H1 (cell line): ENCODE results near the gene PDE4B. TPM values are rescaled to one million over a fixed set of nuclear protein-coding genes. Genes with fewer than 3 reads are reported as not detected.

Experiments
- MAFK ChIP-seq: IDR thresholded peaks from 2 replicates; pipeline ENCODE4 v1.6.1; 2012; ENCODE audit warnings: low read depth, mild to moderate bottlenecking, improper control_type of control experiment, low read length
- RBBP5 ChIP-seq: IDR thresholded peaks from 2 replicates; pipeline ENCODE4 v1.7.1; 2012; ENCODE audit warnings: low read depth, mild to moderate bottlenecking, inconsistent platforms, low read length, moderate library complexity, borderline replicate concordance
- TCF12 ChIP-seq: IDR thresholded peaks from 2 replicates; pipeline ENCODE4 v1.6.1; 2011; ENCODE audit warnings: low read depth, mild to moderate bottlenecking, low read length
- polyA plus RNA-seq, 7 experiments: library from polyadenylated mRNA; depleted of rRNA in 3 of 7; stranded (reverse) in 5 of 7; unstranded in 2 of 7; fragments of >200 nt in 5 of 7; fragments of 200-250 nt in 2 of 7; gene quantifications; 1 replicate in 5 of 7; 2 replicates in 1 of 7; 4 replicates in 1 of 7; pipeline versions ENCODE4 v1.2.1 to v1.2.3, GENCODE V29; 2011 to 2013; ENCODE audit warnings: missing spikeins in 2 of 7, mixed read lengths in 2 of 7
- total RNA-seq: library from RNA; stranded (reverse); fragmentation: NEBNext Ultra II Directional; extraction: Animal tissue kit (Norgen Biotek cat#: 25700); gene quantifications from 2 replicates; pipeline ENCODE4 v1.2.1, GENCODE V29; 2021

Gene PDE4B
- total and polyA plus RNA-seq, 2 of the 8 experiments (the other 6 are each of a cell fraction or from before 2014, with no cell fraction given), result 5.0 to 15.1 TPM

DNA sequence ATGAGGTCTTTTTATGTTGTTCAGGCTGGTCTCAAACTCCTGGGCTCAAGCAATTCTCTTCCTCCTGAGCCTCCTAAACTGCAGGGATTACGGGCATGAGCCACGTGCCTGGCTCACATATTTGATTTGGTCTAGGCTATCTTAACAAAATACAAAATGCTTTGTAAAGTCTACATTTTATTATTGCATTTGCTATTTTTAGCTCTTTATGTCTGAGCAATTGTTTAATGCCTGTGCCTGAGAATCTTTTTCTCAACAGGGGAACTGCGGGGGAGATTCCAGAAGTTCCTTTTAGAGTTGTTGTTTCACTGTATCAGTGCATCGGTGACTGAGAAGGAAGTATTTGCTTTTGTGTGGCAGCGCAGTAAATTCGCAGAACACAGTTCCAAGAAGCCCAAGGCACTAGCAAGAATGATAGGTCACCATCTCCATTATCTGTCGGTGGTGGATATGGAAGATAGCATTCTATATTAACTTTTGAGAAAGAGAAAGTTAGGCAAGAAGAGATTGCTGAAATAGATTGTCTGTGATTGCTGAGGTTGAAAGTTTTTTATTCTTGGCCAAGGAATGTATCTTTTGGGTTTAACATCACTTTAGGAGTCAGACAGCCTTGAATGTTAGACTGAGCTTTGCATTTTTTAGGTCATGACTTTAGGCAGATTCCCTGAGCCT lies 167.3 kb downstream of the PDE4B start (continued):
- TF ChIP-seq MAFK (no peak), TCF12 (no peak), RBBP5 (no peak)
